HK-2 (cell line): ENCODE results near the gene MARVELD3.
A peak's percentile ranks its signal among the peaks of the same experiment; 100 is the strongest.
"Not testable (repeated sequence)": the region's sequence is repeated elsewhere in the genome, so short reads cannot be mapped to it uniquely, and the experiment has no call there.

Experiments
- DNase-seq: peaks from one replicate; pipeline ENCODE4 v3.0.0-alpha.2; 2018; ENCODE audit not compliant: unreplicated experiment

Gene MARVELD3, protein sequence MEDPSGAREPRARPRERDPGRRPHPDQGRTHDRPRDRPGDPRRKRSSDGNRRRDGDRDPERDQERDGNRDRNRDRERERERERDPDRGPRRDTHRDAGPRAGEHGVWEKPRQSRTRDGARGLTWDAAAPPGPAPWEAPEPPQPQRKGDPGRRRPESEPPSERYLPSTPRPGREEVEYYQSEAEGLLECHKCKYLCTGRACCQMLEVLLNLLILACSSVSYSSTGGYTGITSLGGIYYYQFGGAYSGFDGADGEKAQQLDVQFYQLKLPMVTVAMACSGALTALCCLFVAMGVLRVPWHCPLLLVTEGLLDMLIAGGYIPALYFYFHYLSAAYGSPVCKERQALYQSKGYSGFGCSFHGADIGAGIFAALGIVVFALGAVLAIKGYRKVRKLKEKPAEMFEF

DNA sequence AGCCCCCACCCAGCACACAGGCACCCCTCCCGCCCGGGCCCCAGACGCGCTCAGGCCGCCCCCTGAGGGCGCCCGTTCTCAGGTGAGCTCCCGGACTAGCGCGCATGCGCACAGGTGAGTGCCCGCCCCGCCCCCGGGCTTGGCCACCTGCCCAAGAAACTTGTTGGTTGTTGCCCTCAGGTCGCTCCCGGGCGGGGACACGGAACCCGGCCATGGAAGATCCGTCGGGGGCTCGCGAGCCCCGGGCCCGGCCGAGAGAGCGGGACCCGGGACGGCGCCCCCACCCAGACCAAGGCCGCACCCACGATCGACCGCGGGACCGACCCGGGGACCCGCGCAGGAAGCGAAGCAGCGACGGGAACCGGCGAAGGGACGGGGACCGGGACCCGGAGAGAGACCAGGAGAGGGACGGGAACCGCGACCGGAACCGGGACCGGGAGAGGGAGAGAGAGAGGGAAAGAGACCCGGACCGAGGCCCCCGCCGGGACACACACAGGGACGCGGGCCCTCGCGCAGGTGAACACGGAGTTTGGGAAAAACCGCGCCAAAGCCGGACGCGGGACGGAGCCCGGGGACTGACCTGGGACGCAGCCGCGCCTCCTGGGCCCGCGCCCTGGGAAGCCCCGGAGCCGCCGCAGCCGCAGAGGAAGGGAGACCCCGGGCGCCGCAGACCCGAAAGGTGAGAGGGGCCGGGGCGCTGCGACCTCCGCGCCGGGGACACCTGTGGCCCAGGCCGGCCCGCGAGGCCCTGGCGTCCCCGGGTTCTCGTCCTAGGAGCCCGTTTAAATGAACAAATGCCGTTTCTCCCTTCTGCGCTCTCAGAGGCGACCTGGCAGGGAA is at the start of gene MARVELD3:
MARVELD3 (plus strand) TSS at position 167 of the 840 bp plus-strand sequence; CDS start at position 213, 46 bp downstream.
- DNase-seq, result peak; percentile 50

DNA sequence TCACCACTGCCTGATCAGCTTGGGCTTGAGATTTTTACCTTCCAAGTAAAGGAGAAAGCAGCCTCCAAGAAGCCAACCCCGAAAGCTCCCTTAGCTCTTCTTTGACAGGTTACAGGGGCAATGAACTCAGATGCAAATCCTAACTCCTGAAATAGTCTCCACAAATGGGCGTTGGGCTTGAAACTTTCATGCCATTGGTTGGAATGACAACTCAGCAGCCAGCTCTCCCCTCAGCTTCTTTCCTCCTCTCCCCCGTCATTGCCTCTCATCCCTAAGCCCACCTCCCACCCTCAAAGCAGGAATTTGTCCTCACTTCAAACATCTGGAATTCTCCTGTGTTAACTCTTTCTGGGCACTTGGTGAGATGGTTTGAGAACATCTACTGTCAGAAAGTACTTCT is 49.0 kb upstream of the MARVELD3 start, which contains the start of gene TAT:
TAT (minus strand) TSS at position 122 of the 400 bp plus-strand sequence. CDS start 677 bp downstream, outside the sequence.
- no peak for DNase-seq

DNA sequence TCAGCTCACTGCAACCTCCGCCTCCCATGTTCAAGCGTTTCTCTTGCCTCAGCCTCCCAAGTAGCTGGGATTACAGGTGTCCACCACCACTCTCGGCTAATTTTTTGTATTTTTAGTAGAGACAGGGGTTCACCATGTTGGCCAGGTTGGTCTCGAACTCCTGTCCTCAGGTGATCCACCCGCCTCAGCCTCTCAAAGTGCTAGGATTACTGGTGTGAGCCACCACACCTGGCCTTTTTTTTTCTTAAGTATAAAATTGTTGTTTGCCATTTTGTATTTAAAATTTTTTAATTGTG is 43.5 kb upstream of the MARVELD3 start:
- DNase-seq, result not testable (repeated sequence)

DNA sequence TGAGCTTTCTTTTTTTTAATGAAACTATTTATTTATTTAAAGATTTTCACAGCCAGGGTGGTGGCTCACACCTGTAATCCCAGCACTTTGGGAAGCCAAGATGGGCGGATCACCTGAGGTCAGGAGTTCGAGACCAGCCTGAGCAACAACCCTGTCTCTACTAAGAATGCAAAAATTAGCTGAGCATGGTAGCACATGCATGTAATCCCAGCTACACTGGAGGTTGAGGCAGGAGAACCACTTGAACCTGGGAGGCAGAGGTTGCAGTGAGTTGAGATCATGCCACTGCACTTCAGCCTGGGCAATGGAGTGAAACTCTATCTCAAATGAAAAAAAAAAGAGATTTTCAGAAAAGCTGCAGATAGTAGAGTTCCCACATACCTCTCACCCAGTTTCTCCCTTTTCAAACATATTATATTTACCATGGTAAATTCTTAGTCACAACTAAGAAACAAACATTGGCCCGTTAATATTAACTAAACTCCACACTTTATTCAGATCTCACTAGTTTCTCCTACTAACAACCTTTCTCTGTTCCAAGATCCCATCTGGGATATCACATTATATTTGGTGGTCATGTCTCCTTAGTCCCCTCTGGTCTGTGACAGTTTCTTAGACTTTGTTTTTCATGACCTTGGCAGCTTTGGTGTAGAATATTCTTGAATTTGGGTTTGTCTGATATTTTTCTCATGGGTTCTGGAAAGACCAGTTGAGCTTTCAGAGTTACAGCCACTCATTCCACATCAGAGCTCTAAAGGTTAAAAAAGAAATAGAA is 41.3 kb upstream of the MARVELD3 start:
- DNase-seq, result no peak

DNA sequence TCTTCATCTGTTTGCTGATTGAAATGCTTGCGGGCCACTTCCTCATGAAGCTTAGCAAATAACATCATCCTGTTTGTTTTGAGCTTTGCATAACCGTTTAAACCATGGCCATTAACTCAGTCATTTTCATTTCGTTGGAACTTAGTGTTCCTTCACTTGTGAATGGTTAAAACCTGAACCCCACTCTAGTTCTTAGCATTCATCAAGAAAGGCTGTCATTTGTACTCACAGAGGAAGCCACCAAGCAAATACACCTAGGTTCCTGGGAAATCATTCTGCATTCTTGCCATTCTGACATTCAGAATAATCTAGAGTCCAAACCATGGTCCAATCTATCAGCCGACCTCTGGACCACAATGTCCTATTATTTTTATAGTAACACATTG is 40.7 kb upstream of the MARVELD3 start:
- no peak for DNase-seq

DNA sequence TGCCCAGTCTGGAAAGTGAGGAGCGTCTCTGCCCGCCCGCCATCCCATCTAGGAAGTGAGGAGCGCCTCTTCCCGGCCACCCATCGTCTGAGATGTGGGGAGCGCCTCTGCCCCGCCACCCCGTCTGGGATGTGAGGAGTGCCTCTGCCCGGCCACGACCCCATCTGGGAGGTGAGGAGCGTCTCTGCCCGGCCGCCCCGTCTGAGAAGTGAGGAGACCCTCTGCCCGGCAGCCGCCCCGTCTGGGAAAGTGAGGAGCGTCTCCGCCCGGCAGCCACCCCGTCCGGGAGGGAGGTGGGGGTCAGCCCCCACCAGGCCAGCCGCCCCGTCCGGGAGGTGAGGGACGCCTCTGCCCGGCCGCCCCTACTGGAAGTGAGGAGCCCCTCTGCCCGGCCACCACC is 36.6 kb upstream of the MARVELD3 start:
- not testable (repeated sequence) for DNase-seq

DNA sequence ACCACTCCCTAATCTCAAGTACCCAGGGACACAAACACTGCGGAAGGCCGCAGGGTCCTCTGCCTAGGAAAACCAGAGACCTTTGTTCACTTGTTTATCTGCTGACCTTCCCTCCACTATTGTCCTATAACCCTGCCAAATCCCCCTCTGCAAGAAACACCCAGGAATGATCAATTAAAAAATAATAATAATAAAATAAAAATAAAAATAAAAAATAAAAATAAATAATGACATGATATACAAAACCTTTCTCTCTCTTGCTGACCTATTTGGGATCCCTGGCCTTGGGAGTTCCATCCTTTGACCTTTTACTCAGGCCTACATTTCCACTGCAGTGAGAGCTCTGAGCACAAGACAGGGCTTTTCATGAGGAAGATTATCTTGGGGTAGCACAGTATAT is 35.9 kb upstream of the MARVELD3 start:
- DNase-seq, result not testable (repeated sequence)

DNA sequence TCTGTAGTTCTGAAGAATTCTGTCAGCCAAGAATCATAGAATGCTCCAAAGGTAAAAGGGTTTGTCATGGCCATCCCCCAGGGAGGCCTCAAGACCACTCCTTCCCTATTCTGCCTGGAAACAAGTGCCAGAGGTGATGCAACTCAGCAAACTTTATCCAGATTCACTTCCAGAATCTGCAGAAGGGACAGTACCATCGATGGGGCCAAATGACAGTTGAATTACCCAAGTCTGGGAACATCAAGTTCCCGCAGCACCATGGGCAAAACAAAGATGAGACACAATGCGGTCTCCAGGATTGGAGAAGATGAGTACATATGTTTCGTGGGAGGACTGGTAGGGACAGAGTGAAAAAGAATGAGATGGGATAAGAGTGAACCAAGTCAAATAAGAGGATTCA is 35.4 kb upstream of the MARVELD3 start:
- no peak for DNase-seq

DNA sequence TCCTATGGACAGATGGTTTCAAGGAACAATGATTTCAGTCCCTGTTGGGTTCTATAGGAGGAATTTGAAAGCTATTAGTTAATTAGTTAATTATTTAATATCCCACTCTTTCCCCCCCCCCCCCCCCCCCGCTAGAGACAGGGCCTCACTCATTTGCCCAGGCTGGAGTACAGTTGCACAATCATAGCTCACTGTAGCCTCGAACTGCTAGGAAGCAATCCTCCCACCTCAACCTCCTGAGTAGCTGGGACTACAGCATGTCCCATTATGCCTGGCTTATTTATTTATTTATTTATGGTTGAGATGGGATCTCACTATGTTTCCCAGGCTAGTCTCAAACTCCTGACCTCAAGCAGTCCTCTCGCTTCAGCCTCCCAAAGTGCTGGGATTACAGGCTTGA is 34.1 kb upstream of the MARVELD3 start:
- no peak for DNase-seq

DNA sequence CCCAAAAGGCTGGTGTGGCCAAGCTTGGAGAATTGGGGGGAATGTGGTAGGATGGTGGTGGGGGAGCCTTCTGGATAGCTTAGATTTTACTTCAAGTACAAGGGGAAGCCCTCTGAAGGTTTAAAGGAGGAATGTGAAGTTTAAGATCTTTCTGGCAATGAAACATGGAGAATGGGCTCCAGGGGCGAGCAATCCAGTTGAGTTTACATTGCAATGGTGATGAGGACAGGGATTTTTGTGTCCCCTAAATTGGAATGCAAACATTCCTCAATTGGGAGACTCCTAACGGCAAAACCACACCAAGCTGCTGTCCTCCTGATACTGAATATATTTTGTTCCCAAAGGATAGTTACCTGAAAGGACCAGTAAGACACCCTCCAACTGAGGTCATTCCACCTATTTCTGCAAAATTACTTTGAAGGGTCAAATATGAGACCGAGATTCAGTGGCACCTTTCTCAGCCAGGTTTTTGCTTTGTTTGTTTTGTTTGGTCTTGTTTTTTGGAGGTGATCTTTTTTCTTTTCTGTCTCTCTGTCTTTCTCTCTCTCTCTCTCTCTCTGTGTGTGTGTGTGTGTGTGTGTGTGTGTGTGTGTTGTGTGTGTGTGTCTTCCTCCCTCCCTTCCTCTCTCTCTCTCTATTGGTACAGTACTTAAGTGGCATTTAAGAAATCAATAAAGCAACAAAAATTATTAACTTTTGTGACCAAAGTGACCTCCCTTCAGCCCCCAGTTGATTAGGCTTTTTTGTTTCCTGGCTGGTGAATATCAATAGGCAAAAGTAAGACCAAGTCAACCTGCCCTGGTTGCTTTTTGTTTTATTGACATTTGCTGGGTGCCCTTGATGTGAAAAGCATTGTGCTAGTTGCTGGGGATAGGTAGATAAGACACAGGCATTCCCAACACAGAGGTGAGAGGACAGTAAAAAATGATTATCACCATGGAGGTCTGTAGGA is 32.7 kb upstream of the MARVELD3 start:
- DNase-seq, result no peak

DNA sequence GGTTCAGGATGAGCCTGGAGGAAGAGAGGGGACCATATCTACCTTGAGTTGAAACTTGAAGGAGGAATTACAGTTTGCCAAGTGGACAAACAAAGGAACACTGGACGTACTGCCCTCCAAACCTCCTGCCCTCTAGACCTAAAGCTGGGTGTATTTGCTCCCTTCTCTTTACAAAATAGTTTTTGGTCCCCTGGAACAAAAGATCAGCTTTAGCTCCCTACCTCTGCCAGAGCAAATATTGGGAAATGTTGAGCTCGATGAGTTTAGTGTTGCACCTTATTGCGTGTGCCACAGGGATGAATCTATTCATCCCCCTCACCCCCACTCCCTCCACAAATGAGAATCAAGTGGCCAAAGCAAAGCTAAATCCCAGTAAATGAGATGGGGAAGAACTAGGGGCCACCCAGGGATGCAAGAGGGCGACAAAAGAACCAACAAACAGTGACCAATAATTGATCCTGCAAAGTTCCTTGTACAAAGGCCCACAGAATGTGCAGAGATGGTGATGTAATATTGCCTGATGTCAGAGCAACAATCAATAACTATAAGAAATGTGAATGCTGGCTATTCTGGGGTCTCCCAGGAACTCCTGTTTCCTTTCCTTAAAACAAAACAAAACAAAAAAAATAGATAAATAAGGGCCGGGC is 31.9 kb upstream of the MARVELD3 start:
- DNase-seq, result no peak

DNA sequence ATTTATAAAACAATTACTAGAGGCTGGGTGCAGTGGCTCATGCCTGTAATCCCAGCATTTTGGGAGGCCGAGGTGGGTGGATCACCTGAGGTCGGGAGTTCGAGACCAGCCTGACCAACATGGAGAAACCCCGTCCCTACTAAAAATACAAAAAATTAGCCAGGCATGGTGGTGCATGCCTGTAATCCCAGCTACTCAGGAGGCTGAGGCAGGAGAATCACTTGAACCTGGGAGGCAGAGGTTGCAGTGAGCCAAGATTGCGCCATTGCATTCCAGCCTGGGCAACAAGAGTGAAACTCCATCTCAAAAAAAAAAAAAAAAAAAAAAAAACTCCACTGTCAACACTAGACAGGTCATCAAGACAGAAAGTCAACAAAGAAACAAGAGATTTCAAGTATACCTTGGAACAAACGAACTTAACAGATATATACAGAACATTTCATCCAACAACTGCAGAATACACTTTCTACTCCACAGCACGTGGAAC is 30.6 kb upstream of the MARVELD3 start:
- not testable (repeated sequence) for DNase-seq

DNA sequence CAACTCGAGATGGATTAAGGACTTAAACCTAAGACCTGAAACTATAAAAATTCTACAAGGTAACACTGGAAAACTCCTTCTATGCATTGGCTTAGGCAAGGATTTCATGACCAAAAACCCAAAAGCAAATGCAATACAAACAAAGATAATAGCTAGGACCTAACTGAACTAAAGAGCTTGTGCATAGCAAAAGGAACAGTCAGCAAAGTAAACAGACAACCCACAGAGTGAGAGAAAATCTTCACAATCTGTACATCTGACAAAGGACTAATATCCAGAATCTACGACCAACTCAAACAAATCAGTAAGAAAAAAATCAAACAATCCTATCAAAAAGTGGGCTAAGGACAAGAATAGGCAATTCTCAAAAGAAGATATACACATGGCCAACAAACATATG is 27.6 kb upstream of the MARVELD3 start:
- not testable (repeated sequence) for DNase-seq

DNA sequence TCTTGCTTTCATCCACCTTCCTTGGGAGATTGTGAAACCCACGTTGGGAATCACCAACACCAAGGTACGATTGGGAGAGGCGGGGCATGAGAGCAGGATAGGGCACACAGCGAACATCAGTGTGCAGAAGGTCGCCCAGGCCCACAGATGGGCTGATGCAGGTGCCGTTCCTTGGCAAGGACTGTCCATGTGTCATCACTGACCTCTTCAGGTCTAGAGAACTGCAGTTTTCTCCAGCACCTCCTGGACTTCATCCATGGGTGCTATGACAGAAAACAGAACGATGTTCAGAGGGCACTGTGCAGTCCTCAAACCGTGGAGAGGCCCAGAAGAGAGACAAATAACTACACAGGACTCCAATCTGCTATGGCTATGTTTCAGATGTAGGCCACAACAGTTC is 25.2 kb upstream of the MARVELD3 start:
- no peak for DNase-seq

DNA sequence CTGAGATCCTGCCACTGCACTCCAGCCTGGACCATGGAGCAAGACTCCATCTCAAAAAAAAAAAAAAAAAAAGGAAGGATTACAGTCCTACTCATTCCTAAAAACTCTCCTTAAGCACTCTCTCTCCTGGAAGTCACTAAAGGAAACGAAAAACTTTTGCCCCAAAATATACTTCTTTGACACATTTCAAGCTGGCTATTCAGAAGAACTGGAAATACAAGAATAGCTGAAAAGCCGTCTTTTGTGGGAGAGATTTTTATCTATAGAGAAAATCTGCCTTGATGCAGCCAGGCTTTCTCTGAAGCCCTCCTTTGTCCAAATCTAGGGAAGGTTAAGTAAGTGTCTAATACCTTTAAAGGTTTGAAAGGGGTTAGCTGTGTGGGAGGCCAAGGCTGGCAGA is 16.9 kb upstream of the MARVELD3 start:
- no peak for DNase-seq

DNA sequence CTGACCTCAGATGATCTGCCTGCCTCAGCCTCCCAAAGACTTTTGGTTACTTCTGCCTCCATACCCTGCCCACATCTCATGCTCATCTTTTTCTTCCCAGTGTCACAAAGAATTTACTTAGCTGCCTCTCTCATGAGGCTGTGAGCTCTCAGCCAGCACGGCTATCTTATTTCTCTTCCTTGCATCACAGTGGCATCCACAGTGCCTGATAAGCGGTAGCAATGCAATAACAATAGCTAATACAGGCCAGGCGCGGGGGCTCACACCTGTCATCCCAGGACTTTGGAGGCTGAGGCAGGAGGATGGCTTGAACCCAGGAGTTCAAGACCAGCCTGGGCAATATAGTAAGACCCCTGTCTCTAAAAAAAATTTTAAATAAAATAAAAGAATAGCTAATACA is 15.5 kb upstream of the MARVELD3 start:
- DNase-seq, result no peak

DNA sequence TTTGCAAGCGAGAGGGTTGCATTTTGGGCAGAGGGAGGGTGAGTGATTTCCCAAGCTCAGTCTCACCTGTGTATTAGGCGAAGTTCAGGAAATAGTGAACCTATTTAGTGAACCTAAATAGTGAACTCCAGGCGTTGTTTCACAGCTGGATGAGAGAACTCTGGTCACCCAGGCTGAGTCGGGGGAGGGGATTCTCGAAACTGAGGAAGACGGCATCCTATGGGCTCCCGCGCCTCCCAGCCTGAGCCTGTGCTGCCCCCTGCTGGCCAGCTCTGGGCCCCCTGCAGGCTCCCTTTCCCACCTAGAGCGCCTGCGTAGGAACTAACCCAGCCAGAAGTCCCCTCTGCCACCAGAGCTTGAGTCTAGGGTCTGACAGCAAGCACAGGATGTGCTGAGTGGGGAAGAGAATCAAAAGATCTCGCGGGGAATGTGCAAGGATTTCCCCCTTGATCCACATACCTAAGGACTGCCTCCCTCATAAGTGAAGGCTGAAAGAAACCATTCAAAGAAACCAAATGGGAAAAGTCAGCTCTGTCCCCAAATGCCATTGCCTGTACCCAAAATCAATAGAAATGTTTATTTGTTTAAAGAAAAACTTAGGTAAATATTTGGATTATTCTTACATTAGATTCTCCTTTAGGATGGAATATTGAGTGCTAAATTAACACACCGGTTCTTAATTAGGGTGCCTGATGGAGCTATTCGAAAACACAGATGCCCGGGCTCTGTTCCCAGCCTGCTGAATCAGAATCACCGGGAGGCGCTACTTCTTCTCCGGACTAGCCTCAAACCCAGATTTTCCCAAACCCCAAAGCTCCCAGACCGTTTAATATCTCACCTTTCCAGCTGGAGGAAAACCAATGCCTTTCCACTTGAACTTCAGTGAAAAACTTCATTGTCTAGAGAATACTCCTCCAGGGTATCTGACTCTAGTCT is 14.8 kb upstream of the MARVELD3 start:
- DNase-seq, result peak; percentile 80

DNA sequence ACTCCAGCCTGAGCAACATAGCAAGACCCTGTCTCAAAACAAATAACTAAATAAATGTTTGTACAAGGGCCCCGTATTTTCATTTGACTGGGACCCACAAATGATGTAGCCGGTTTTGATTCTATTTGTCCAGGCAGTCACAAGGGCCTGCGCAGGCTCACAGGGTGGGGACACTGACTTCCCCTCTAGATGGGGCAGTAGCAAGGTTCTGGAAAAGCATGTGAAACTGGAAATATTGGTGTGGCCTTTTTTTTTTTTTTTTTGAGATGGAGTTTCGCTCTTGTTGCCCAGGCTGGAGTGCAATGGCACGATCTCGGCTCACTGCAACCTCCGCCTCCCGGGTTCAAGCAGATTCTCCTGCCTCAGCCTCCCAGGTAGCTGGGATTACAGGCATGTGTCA is 11.0 kb upstream of the MARVELD3 start:
- DNase-seq, result not testable (repeated sequence)

DNA sequence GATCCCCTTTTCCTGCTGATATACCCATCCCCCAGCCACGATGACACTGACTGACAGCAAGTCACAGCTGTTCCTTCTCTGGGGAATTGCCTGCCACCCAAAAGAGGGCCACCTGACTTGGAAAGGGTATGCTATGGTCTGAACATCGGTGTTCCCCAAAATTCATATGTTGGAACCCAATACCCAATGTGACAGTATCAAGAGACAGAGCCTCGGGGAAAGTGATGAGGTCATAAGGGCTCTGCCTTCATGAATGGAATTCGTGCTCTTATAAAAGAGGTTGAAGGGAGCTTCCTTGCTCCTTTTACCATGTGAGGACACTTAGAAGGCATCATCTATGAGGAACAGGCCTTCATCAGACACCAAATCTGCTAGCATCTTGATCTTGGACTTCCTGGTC is 7.6 kb upstream of the MARVELD3 start:
- DNase-seq, result no peak
